HepG2 (cell line): Measurements from ENCODE around the gene ADARB2.

Experiments
- ARNT2 ChIP-seq: sonication (generic); formaldehyde crosslinking; IDR thresholded peaks from 2 replicates; pipeline ENCODE4 v1.8.0; 2022; ENCODE audit warnings: mild to moderate bottlenecking, low read depth, missing genetic modification reagents, moderate library complexity
- NFE2L1 ChIP-seq: sonication (generic); formaldehyde crosslinking; IDR thresholded peaks from 2 replicates; pipeline ENCODE4 v1.4.0; 2020; ENCODE audit warnings: missing genetic modification reagents, mild to moderate bottlenecking, borderline replicate concordance
- RELA ChIP-seq: sonication (generic); formaldehyde crosslinking; IDR thresholded peaks from 2 replicates; pipeline ENCODE4 v1.4.0; 2020; ENCODE audit warnings: missing genetic modification reagents
- SIN3A ChIP-seq: IDR thresholded peaks from 2 replicates; pipeline ENCODE4 v1.6.1; 2011; ENCODE audit warnings: low read depth, mild to moderate bottlenecking, control low read depth, low read length, borderline replicate concordance
- SP1 ChIP-seq, 2 experiments: fragments of 450-650 bp in 1 of 2; sonication (generic) in 1 of 2; formaldehyde crosslinking in 1 of 2; IDR thresholded peaks; 2 replicates each; pipeline versions ENCODE4 v1.4.0 to v1.6.1; 2016 to 2020; ENCODE audit warnings: missing genetic modification reagents in 1 of 2
- USF2 ChIP-seq, 2 experiments: sonication (generic) in 1 of 2; formaldehyde crosslinking in 1 of 2; IDR thresholded peaks; 2 replicates each; pipeline versions ENCODE4 v1.5.1 to v1.6.1; 2011 to 2020; ENCODE audit warnings: borderline replicate concordance in 1 of 2, low read depth in 1 of 2, low read length in 1 of 2, mild to moderate bottlenecking in 1 of 2, missing genetic modification reagents in 1 of 2, moderate library complexity in 1 of 2
- ZBTB46 ChIP-seq: sonication (generic); formaldehyde crosslinking; IDR thresholded peaks from 2 replicates; pipeline ENCODE4 v1.4.0; 2020; ENCODE audit warnings: mild to moderate bottlenecking, missing genetic modification reagents, borderline replicate concordance
- ZNF446 ChIP-seq: sonication (generic); formaldehyde crosslinking; IDR thresholded peaks from 2 replicates; pipeline ENCODE4 v1.5.0; 2020; ENCODE audit warnings: mild to moderate bottlenecking, missing genetic modification reagents

GRCh38 chr10:1464881-1465417 is 272.4 kb downstream of the ADARB2 start:
- TF ChIP-seq SIN3A (no peak), NFE2L1 (CRISPR knock-in tag) (no peak), ZNF446 (no peak), ZBTB46 (CRISPR knock-in tag) (no peak), USF2 (IDR thresholded peaks at IDR 0.05; ENCODE audit: low read depth, low read length) (no peak), USF2 (CRISPR knock-in tag; IDR thresholded peaks at IDR 0.05; ENCODE audit: borderline replicate concordance) (no peak), ARNT2 (CRISPR knock-in tag) (no peak), SP1 (IDR thresholded peaks at IDR 0.05) (no peak), SP1 (CRISPR knock-in tag; IDR thresholded peaks at IDR 0.05) (no peak), RELA (CRISPR knock-in tag) (no peak)
